Vagina (tissue), 2 donors: Measurements from ENCODE around the gene SCAMP4. TPM values are rescaled to one million over a fixed set of nuclear protein-coding genes. Genes with fewer than 3 reads are reported as not detected.

ENCODE experiments used
- DNase-seq, 2 donors: peaks; one replicate each; pipeline ENCODE4 v3.0.0-alpha.2; 2017; ENCODE audit errors: extremely low spot score in 2 of 2
- H3K27ac ChIP-seq: fragments of 200-600 bp; sonication (generic); one replicate; pipeline ENCODE4 v1.5.1; 2019
- H3K27me3 ChIP-seq: fragments of 200-600 bp; sonication (generic); one replicate; pipeline ENCODE4 v1.5.1; 2019
- H3K36me3 ChIP-seq, 2 donors: fragments of 200-600 bp; sonication (generic); one replicate each; pipeline ENCODE4 v1.5.1; 2017 to 2019
- H3K4me1 ChIP-seq: fragments of 200-600 bp; sonication (generic); one replicate; pipeline ENCODE4 v1.5.1; 2019
- H3K4me3 ChIP-seq, 2 donors: fragments of 200-600 bp; sonication (generic); 1 replicate in 1 of 2; 2 replicates in 1 of 2; pipeline ENCODE4 v1.5.1; 2016 to 2019
- H3K9me3 ChIP-seq: fragments of 200-600 bp; sonication (generic); one replicate; pipeline ENCODE4 v1.5.1; 2019
- CTCF ChIP-seq, 3 experiments: fragments of 450-650 bp in 2 of 3; fragments of 200-600 bp in 1 of 3; sonication (generic) in 1 of 3; IDR thresholded peaks; one replicate each; pipeline ENCODE4 v1.5.1; 2017 to 2019; ENCODE audit warnings: antibody characterized with exemption in 3 of 3, mild to moderate bottlenecking in 2 of 3, moderate library complexity in 2 of 3
- POLR2A ChIP-seq, 2 donors: fragments of 450-650 bp; IDR thresholded peaks; one replicate each; pipeline ENCODE4 v1.6.1; 2017; ENCODE audit warnings: antibody characterized with exemption in 2 of 2, mild to moderate bottlenecking in 2 of 2, moderate library complexity in 2 of 2
- POLR2AphosphoS5 ChIP-seq, 2 donors: sonication (generic); formaldehyde crosslinking; IDR thresholded peaks; one replicate each; pipeline ENCODE4 v1.9.0; 2017; ENCODE audit warnings: antibody characterized with exemption in 2 of 2, mild to moderate bottlenecking in 2 of 2, low read depth in 1 of 2; ENCODE audit not compliant: insufficient read depth in 1 of 2
- intact Hi-C: fragments of 100-400 bp; cut with DNase I; formaldehyde crosslinking; loops from one replicate; pipeline ENCODE4 v1.15.1; 2023
- total RNA-seq: library from RNA; depleted of rRNA; stranded (reverse); fragments of >200 nt; gene quantifications from one replicate; pipeline ENCODE4 v1.2.3, GENCODE V29; 2016

SCAMP4 gene
- total RNA-seq, 1 donor from 2014 or later = 51.3 TPM

GRCh38 chr19:1910177-1910576 is 5.0 kb downstream of the SCAMP4 start:
- Histone ChIP-seq H3K9me3 (no peaks in the 10 kb centered on the region), H3K4me3 (no peak overlapping the region), H3K36me3 (no peaks in the 10 kb centered on the region), H3K27ac (no peak overlapping the region), H3K27me3 (no peaks in the 10 kb centered on the region), H3K4me1 (peaks cover 45% of the 10 kb centered on the region)
- TF ChIP-seq CTCF (IDR thresholded peaks at IDR 0.05) = no peak
- TF ChIP-seq POLR2A (IDR thresholded peaks at IDR 0.05) = no peak
- no peak for TF ChIP-seq POLR2AphosphoS5 (IDR thresholded peaks at IDR 0.05; ENCODE audit: insufficient read depth in 1 of 2, low read depth in 1 of 2)
- intact Hi-C loops = no loop called here
- peak in 1 of 2 donors; percentile 85 for DNase-seq

- intact Hi-C loops = no loop called here
- peaks cover 39% of the 10 kb centered on the region for H3K4me1 ChIP-seq
- no peak overlapping the region for H3K27ac ChIP-seq
These were observed 5.9 kb downstream of the SCAMP4 start for GRCh38 chr19:1911098-1911497.

GRCh38 chr19:1911995-1912394 is 6.8 kb downstream of the SCAMP4 start:
- intact Hi-C loops = no loop called here
- H3K27me3 ChIP-seq = no peaks in the 10 kb centered on the region
- DNase-seq = no peak
- H3K4me1 ChIP-seq = peaks cover 32% of the 10 kb centered on the region
- no peak overlapping the region for H3K4me3 ChIP-seq
- no peaks in the 10 kb centered on the region for H3K9me3 ChIP-seq
- no peaks in the 10 kb centered on the region for H3K36me3 ChIP-seq
- no peak for TF ChIP-seq POLR2A (IDR thresholded peaks at IDR 0.05)
- no peak for TF ChIP-seq POLR2AphosphoS5 (IDR thresholded peaks at IDR 0.05; ENCODE audit: insufficient read depth in 1 of 2, low read depth in 1 of 2)
- TF ChIP-seq CTCF (IDR thresholded peaks at IDR 0.05) = no peak
- H3K27ac ChIP-seq = no peak overlapping the region

More at GRCh38 chr19:1911098-1911497, 5.9 kb downstream of the SCAMP4 start:
- no peaks in the 10 kb centered on the region for H3K9me3 ChIP-seq
- DNase-seq = no peak
- H3K36me3 ChIP-seq = no peaks in the 10 kb centered on the region
- no peaks in the 10 kb centered on the region for H3K27me3 ChIP-seq
- TF ChIP-seq POLR2AphosphoS5 (IDR thresholded peaks at IDR 0.05; ENCODE audit: insufficient read depth in 1 of 2, low read depth in 1 of 2) = no peak
- TF ChIP-seq POLR2A (IDR thresholded peaks at IDR 0.05) = no peak
- TF ChIP-seq CTCF (IDR thresholded peaks at IDR 0.05) = no peak
- no peak overlapping the region for H3K4me3 ChIP-seq

- peaks cover 0 to 2% of the 10 kb centered on the region in 2 donors for H3K36me3 ChIP-seq
- intact Hi-C loops = no loop called here
- H3K27ac ChIP-seq = no peak overlapping the region
- no peaks in the 10 kb centered on the region for H3K9me3 ChIP-seq
- H3K4me1 ChIP-seq = peaks cover 23% of the 10 kb centered on the region
- no peak for TF ChIP-seq POLR2A (IDR thresholded peaks at IDR 0.05)
- TF ChIP-seq POLR2AphosphoS5 (IDR thresholded peaks at IDR 0.05; ENCODE audit: insufficient read depth in 1 of 2, low read depth in 1 of 2) = no peak
- TF ChIP-seq CTCF (IDR thresholded peaks at IDR 0.05) = no peak
- H3K4me3 ChIP-seq = no peak overlapping the region
- peak in 1 of 2 donors; percentile 95 for DNase-seq
- H3K27me3 ChIP-seq = no peaks in the 10 kb centered on the region
These were observed 7.7 kb downstream of the SCAMP4 start for GRCh38 chr19:1912760-1913505.
